IMR-90 (cell line): ENCODE results near the gene CISTR. TPM values are rescaled to one million over a fixed set of nuclear protein-coding genes. Genes with fewer than 3 reads are reported as not detected.

Experiments
- ATAC-seq: fragments of 200-7000 bp; cut with Tn5 transposase; 2 replicates; pipeline ENCODE4 v1.9.1; 2020; ENCODE audit warnings: low read depth, mild to moderate bottlenecking, moderate library complexity
- BruUV-seq: library from RNA; stranded (reverse); fragments of 400-500 nt; replicated peaks from 2 replicates; lab custom pipeline; 2021; lab: Mats Ljungman, UMichigan
- CTCF ChIA-PET: fragments of 300-600 bp; formaldehyde crosslinking; extraction: SDS; loops from one replicate; lab custom pipeline; 2021; ENCODE audit warnings: antibody characterized with exemption; lab: Yijun Ruan, JAX
- POLR2A ChIA-PET: fragments of 300-600 bp; sonication (Branson Sonifier 250); formaldehyde crosslinking; loops from one replicate; lab custom pipeline; 2022; ENCODE audit warnings: antibody characterized with exemption; ENCODE audit not compliant: unreplicated experiment; lab: Charles Lee
- DNase-seq: peaks from one replicate; pipeline ENCODE4 v3.0.0; 2013
- H2AFZ ChIP-seq: replicated peaks from 2 replicates; pipeline ENCODE3; 2013; ENCODE audit warnings: low read length, mild to moderate bottlenecking; ENCODE audit not compliant: poor library complexity
- H2AK5ac ChIP-seq: 2 replicates; pipeline ENCODE4 v1.6.1; 2013; ENCODE audit warnings: low read depth, low read length, inconsistent platforms
- H2AK9ac ChIP-seq: replicated peaks from 2 replicates; pipeline ENCODE3; 2013; ENCODE audit warnings: mild to moderate bottlenecking, low read depth, low read length, moderate library complexity; ENCODE audit not compliant: poor library complexity
- H2BK120ac ChIP-seq: 2 replicates; pipeline ENCODE4 v1.6.1; 2013; ENCODE audit warnings: low read depth, low read length, inconsistent platforms
- H2BK15ac ChIP-seq: 3 replicates; pipeline ENCODE4 v1.6.1; 2013; ENCODE audit warnings: low read depth, low read length, inconsistent platforms
- H2BK20ac ChIP-seq: 2 replicates; pipeline ENCODE4 v1.6.1; 2013; ENCODE audit warnings: low read depth, mild to moderate bottlenecking, inconsistent platforms, low read length, moderate library complexity
- H2BK5ac ChIP-seq: 2 replicates; pipeline ENCODE4 v1.6.1; 2013; ENCODE audit warnings: mild to moderate bottlenecking, low read depth, low read length, inconsistent platforms; ENCODE audit not compliant: poor library complexity, severe bottlenecking
- H3K14ac ChIP-seq: replicated peaks from 2 replicates; pipeline ENCODE4 v1.6.1; 2013; ENCODE audit warnings: low read depth, low read length, inconsistent platforms
- H3K18ac ChIP-seq: 2 replicates; pipeline ENCODE4 v1.6.1; 2013; ENCODE audit warnings: low read depth, low read length, control low read depth
- H3K23ac ChIP-seq: 2 replicates; pipeline ENCODE4 v1.6.1; 2013; ENCODE audit warnings: low read depth, low read length, inconsistent platforms
- H3K27ac ChIP-seq: 2 replicates; pipeline ENCODE4 v1.5.1; 2013; ENCODE audit warnings: mild to moderate bottlenecking, control low read depth, low read length; ENCODE audit not compliant: insufficient read depth
- H3K27me3 ChIP-seq: 2 replicates; pipeline ENCODE4 v1.6.1; 2013; ENCODE audit warnings: low read length; ENCODE audit not compliant: control insufficient read depth, insufficient read depth
- H3K36me3 ChIP-seq: 2 replicates; pipeline ENCODE4 v1.6.1; 2013; ENCODE audit warnings: low read length, mixed read lengths; ENCODE audit not compliant: control insufficient read depth, insufficient read depth
- H3K4ac ChIP-seq: 2 replicates; pipeline ENCODE4 v1.6.1; 2013; ENCODE audit warnings: low read depth, low read length, inconsistent platforms
- H3K4me1 ChIP-seq: 2 replicates; pipeline ENCODE4 v1.6.1; 2013; ENCODE audit warnings: low read length, mixed read lengths; ENCODE audit not compliant: control insufficient read depth, insufficient read depth
- H3K4me2 ChIP-seq: 2 replicates; pipeline ENCODE4 v1.6.1; 2013; ENCODE audit warnings: low read depth, mild to moderate bottlenecking, control low read depth, low read length, moderate library complexity
- H3K4me3 ChIP-seq: 2 replicates; pipeline ENCODE4 v1.5.1; 2013; ENCODE audit warnings: low read depth, mild to moderate bottlenecking, control low read depth, low read length, moderate library complexity; ENCODE audit not compliant: insufficient read depth
- H3K56ac ChIP-seq: 2 replicates; pipeline ENCODE4 v1.6.1; 2013; ENCODE audit warnings: low read length, inconsistent platforms; ENCODE audit not compliant: insufficient read depth; ENCODE audit errors: extremely low read depth
- H3K79me1 ChIP-seq, 2 experiments: 2 replicates each; pipeline ENCODE4 v1.6.1; 2013; ENCODE audit warnings: low read length in 2 of 2, inconsistent platforms in 1 of 2, low read depth in 1 of 2
- H3K9ac ChIP-seq: 2 replicates; pipeline ENCODE4 v1.6.1; 2013; ENCODE audit warnings: low read depth, low read length, control low read depth
- H3K9me1 ChIP-seq: 2 replicates; pipeline ENCODE4 v1.6.1; 2013; ENCODE audit warnings: low read length, inconsistent platforms; ENCODE audit not compliant: insufficient read depth
- H3K9me3 ChIP-seq: 2 replicates; pipeline ENCODE4 v1.6.1; 2013; ENCODE audit warnings: low read length; ENCODE audit not compliant: control insufficient read depth, insufficient read depth
- H4K20me1 ChIP-seq: 2 replicates; pipeline ENCODE4 v1.6.1; 2013; ENCODE audit warnings: low read length, inconsistent platforms; ENCODE audit not compliant: insufficient read depth
- H4K5ac ChIP-seq: 2 replicates; pipeline ENCODE4 v1.6.1; 2013; ENCODE audit warnings: mild to moderate bottlenecking, low read depth, low read length, control low read depth
- H4K8ac ChIP-seq, 2 experiments: 2 replicates each; pipeline ENCODE4 v1.6.1; 2013; ENCODE audit warnings: low read depth in 2 of 2, low read length in 2 of 2, control low read depth in 1 of 2, inconsistent platforms in 1 of 2
- H4K91ac ChIP-seq: 2 replicates; pipeline ENCODE4 v1.6.1; 2013; ENCODE audit warnings: low read depth, low read length, inconsistent platforms; ENCODE audit not compliant: insufficient read depth
- BHLHE40 ChIP-seq: fragments of 150-350 bp; IDR thresholded peaks from 2 replicates; pipeline ENCODE4 v1.6.1; 2016; ENCODE audit warnings: mild to moderate bottlenecking, low read depth, low read length
- CEBPB ChIP-seq: IDR thresholded peaks from 2 replicates; pipeline ENCODE4 v1.6.1; 2012; ENCODE audit warnings: low read depth, low read length, improper control_type of control experiment
- CHD1 ChIP-seq: IDR thresholded peaks from 2 replicates; pipeline ENCODE4 v1.6.1; 2012; ENCODE audit warnings: low read depth, low read length, improper control_type of control experiment
- CTCF ChIP-seq: conservative IDR thresholded peaks from 2 replicates; pipeline ENCODE4 v1.5.1; 2012; ENCODE audit warnings: mild to moderate bottlenecking, low read depth, low read length, improper control_type of control experiment
- ELK1 ChIP-seq: fragments of 150-350 bp; IDR thresholded peaks from 2 replicates; pipeline ENCODE4 v1.6.1; 2016; ENCODE audit warnings: low read depth, mild to moderate bottlenecking, low read length, moderate library complexity, borderline replicate concordance
- FOS ChIP-seq: fragments of 150-350 bp; IDR thresholded peaks from 2 replicates; pipeline ENCODE4 v1.6.1; 2016; ENCODE audit warnings: low read depth, low read length
- MAFK ChIP-seq: IDR thresholded peaks from 2 replicates; pipeline ENCODE4 v1.6.1; 2012; ENCODE audit warnings: low read depth, low read length, improper control_type of control experiment
- MAZ ChIP-seq: IDR thresholded peaks from 2 replicates; pipeline ENCODE4 v1.6.1; 2012; ENCODE audit warnings: low read depth, mild to moderate bottlenecking, low read length, improper control_type of control experiment, moderate library complexity, borderline replicate concordance
- MXI1 ChIP-seq: IDR thresholded peaks from 2 replicates; pipeline ENCODE4 v1.6.1; 2012; ENCODE audit warnings: low read depth, mild to moderate bottlenecking, low read length, moderate library complexity, borderline replicate concordance
- NFE2L2 ChIP-seq: fragments of 150-350 bp; IDR thresholded peaks from 2 replicates; pipeline ENCODE4 v1.6.1; 2016; ENCODE audit warnings: low read depth, mild to moderate bottlenecking, low read length
- POLR2A ChIP-seq: IDR thresholded peaks from 2 replicates; pipeline ENCODE4 v1.6.1; 2012; ENCODE audit warnings: mild to moderate bottlenecking, low read depth, low read length
- RAD21 ChIP-seq: IDR thresholded peaks from 2 replicates; pipeline ENCODE4 v1.6.1; 2012; ENCODE audit warnings: low read length, improper control_type of control experiment
- RCOR1 ChIP-seq: IDR thresholded peaks from 2 replicates; pipeline ENCODE4 v1.6.1; 2012; ENCODE audit warnings: mild to moderate bottlenecking, low read length, improper control_type of control experiment; ENCODE audit not compliant: insufficient replicate concordance
- RFX5 ChIP-seq: IDR thresholded peaks from 2 replicates; pipeline ENCODE4 v1.8.0; 2012; ENCODE audit warnings: low read depth, mild to moderate bottlenecking, low read length, moderate library complexity
- SMC3 ChIP-seq: fragments of 150-350 bp; IDR thresholded peaks from 2 replicates; pipeline ENCODE4 v1.6.1; 2016; ENCODE audit warnings: low read depth, mild to moderate bottlenecking, antibody characterized with exemption, low read length, moderate library complexity
- USF2 ChIP-seq: fragments of 150-350 bp; IDR thresholded peaks from 2 replicates; pipeline ENCODE4 v1.6.1; 2017; ENCODE audit warnings: mild to moderate bottlenecking, antibody characterized with exemption, low read length, low read depth
- WGBS, 2 experiments: methylation state at CpG; one replicate each; pipeline versions ENCODE4 v1.1.5 to v1.1.7; 2013; ENCODE audit warnings: missing lambda C conversion rate in 2 of 2; ENCODE audit not compliant: insufficient read length in 1 of 2; ENCODE audit errors: extremely low coverage in 2 of 2; 5-methylcytosine and 5-hydroxymethylcytosine counted together
- dilution Hi-C: fragments of 300-500 bp; cut with HindIII; formaldehyde crosslinking; loops from one replicate; pipeline ENCODE4 v1.14.3; 2018; ENCODE audit warnings: low sequenced_read_pairs; ENCODE audit not compliant: unreplicated experiment
- in situ Hi-C: fragments of 300-500 bp; cut with MboI; formaldehyde crosslinking; loops from 3 replicates; pipeline ENCODE4 v1.14.3; 2019; ENCODE audit warnings: low sequenced_read_pairs, inconsistent platforms, mixed read lengths
- intact Hi-C: fragments of 100-400 bp; cut with micrococcal nuclease; formaldehyde crosslinking; loops from 2 replicates; pipeline ENCODE4 v1.10.0; 2022
- polyA plus RNA-seq, 3 experiments: library from polyadenylated mRNA; depleted of rRNA; stranded (reverse); fragments of >200 nt; gene quantifications; 2 replicates each; pipeline ENCODE4 v1.2.3, GENCODE V29; 2012; ENCODE audit warnings: low replicate concordance in 1 of 3
- total RNA-seq: library from RNA; depleted of rRNA; stranded (reverse); fragments of >200 nt; gene quantifications from 2 replicates; pipeline ENCODE4 v1.2.3, GENCODE V29; 2012

The CISTR gene
- total and polyA plus RNA-seq, 2 of the 4 experiments (the other 2 are of a cell fraction), result not detected

- H2AK9ac ChIP-seq, result no peak overlapping the region
- intact Hi-C loops, result no loop called here
- H2BK5ac ChIP-seq, result no peak overlapping the region
- H3K4me1 ChIP-seq, result no peaks in the 10 kb centered on the region
- H2AK5ac ChIP-seq, result no peak overlapping the region
- no TSS peak for BruUV-seq
- ChIA-PET POLR2A (no interaction called here), CTCF (no interaction called here)
- no peak overlapping the region for H2AFZ ChIP-seq
- ATAC-seq (no peak), DNase-seq (no peak)
- peaks cover 56% of the 10 kb centered on the region for H3K36me3 ChIP-seq
- no peaks in the 10 kb centered on the region for H3K9me3 ChIP-seq
- H3K27ac ChIP-seq, result no peak overlapping the region
- no peak overlapping the region for H3K4ac ChIP-seq
- H4K91ac ChIP-seq, result no peak overlapping the region
- no peak overlapping the region for H3K18ac ChIP-seq
- WGBS, 2 experiments, result 76% methylated on average over 4 of the region's 8 CpGs; no CpG with 5 or more reads in 1 of the 2 experiments
- no peak overlapping the region for H3K9ac ChIP-seq
- no peak overlapping the region for H3K14ac ChIP-seq
- dilution Hi-C loops, result no loop called here
- TF ChIP-seq RAD21, result no peak
- TF ChIP-seq CHD1, result no peak
- TF ChIP-seq FOS, result no peak
- no peak for TF ChIP-seq SMC3
- no peak for TF ChIP-seq CTCF
- no peak for TF ChIP-seq ELK1
- no peak for TF ChIP-seq RFX5
- no peak for TF ChIP-seq MAZ
- no peak for TF ChIP-seq CEBPB
- no peak for TF ChIP-seq MXI1
- TF ChIP-seq BHLHE40, result no peak
- TF ChIP-seq NFE2L2, result no peak
- TF ChIP-seq MAFK, result no peak
- TF ChIP-seq USF2, result no peak
- no peak for TF ChIP-seq RCOR1
- no peak for TF ChIP-seq POLR2A
- no peaks in the 10 kb centered on the region for H3K9me1 ChIP-seq
- no peak overlapping the region for H4K5ac ChIP-seq
- no peak overlapping the region for H3K23ac ChIP-seq
- peaks cover under 1% of the 10 kb centered on the region; the same call in 1 of the 2 replicates for H3K27me3 ChIP-seq
- no peaks in the 10 kb centered on the region for H4K20me1 ChIP-seq
- H2BK15ac ChIP-seq, result no peak overlapping the region
- H3K4me3 ChIP-seq, result no peak overlapping the region
- H2BK120ac ChIP-seq, result no peak overlapping the region
- H3K56ac ChIP-seq, result no peak overlapping the region
- no peak overlapping the region for H4K8ac ChIP-seq
- H2BK20ac ChIP-seq, result no peak overlapping the region
- H3K79me1 ChIP-seq, result no peaks in the 10 kb centered on the region
- in situ Hi-C loops, result no loop called here
- H3K4me2 ChIP-seq, result no peak overlapping the region
Measured at GRCh38 chr12:53712059-53712643, 39.6 kb downstream of the CISTR start.
